Caco-2 (cell line): ENCODE results near the gene ARMC2. TPM values are rescaled to one million over a fixed set of nuclear protein-coding genes. Genes with fewer than 3 reads are reported as not detected.

Experiments used
- BruUV-seq: library from RNA; stranded (reverse); fragments of 400-500 nt; replicated peaks from 2 replicates; lab custom pipeline; 2021; lab: Mats Ljungman, UMichigan
- CTCF ChIA-PET: fragments of 300-600 bp; sonication (Branson Sonifier 250); formaldehyde crosslinking; loops from one replicate; lab custom pipeline; 2022; ENCODE audit warnings: antibody characterized with exemption; lab: Charles Lee
- POLR2A ChIA-PET: fragments of 300-600 bp; sonication (Branson Sonifier 250); formaldehyde crosslinking; loops from one replicate; lab custom pipeline; 2022; ENCODE audit warnings: antibody characterized with exemption; lab: Charles Lee
- DNase-seq, 2 experiments: peaks; one replicate each; pipeline versions ENCODE4 v3.0.0 to v3.0.0-alpha.2; 2020 to 2022
- H3K27me3 ChIP-seq: replicated peaks from 2 replicates; pipeline ENCODE4 v1.6.0; 2011; ENCODE audit warnings: low read length; ENCODE audit not compliant: control insufficient read depth, insufficient read depth
- H3K36me3 ChIP-seq: 2 replicates; pipeline ENCODE4 v1.5.1; 2011; ENCODE audit warnings: low read length; ENCODE audit not compliant: control insufficient read depth, insufficient read depth
- H3K4me1 ChIP-seq: fragments of 250-450 bp; sonication (Bioruptor Pico); 2 replicates; pipeline ENCODE4 v1.5.1; 2020; ENCODE audit warnings: mild to moderate bottlenecking
- H3K4me3 ChIP-seq: 2 replicates; pipeline ENCODE4 v1.5.1; 2011; ENCODE audit warnings: low read depth, mild to moderate bottlenecking, control low read depth, low read length
- H3K9me3 ChIP-seq: fragments of 250-450 bp; sonication (Bioruptor Pico); 2 replicates; pipeline ENCODE4 v1.5.1; 2020; ENCODE audit warnings: mild to moderate bottlenecking, moderate library complexity
- H3K27ac Mint-ChIP-seq: one replicate; pipeline ENCODE4 v1.8.0; 2022; ENCODE audit warnings: mixed read lengths; ENCODE audit not compliant: unreplicated experiment
- H3K27me3 Mint-ChIP-seq: one replicate; pipeline ENCODE4 v1.8.0; 2022; ENCODE audit warnings: mixed read lengths; ENCODE audit not compliant: insufficient read depth, unreplicated experiment
- H3K36me3 Mint-ChIP-seq: one replicate; pipeline ENCODE4 v1.8.0; 2022; ENCODE audit warnings: mild to moderate bottlenecking, mixed read lengths; ENCODE audit not compliant: insufficient read depth, unreplicated experiment
- H3K4me1 Mint-ChIP-seq: one replicate; pipeline ENCODE4 v1.8.0; 2022; ENCODE audit warnings: low read depth, mixed read lengths; ENCODE audit not compliant: unreplicated experiment
- H3K4me3 Mint-ChIP-seq: one replicate; pipeline ENCODE4 v1.8.0; 2022; ENCODE audit warnings: mild to moderate bottlenecking, moderate library complexity, mixed read lengths; ENCODE audit not compliant: unreplicated experiment
- H3K9me3 Mint-ChIP-seq: one replicate; pipeline ENCODE4 v1.8.0; 2022; ENCODE audit warnings: mixed read lengths; ENCODE audit not compliant: unreplicated experiment
- CTCF ChIP-seq, 2 experiments: fragments of 200-600 bp in 1 of 2; IDR thresholded peaks; 1 replicate in 1 of 2; 2 replicates in 1 of 2; pipeline versions ENCODE4 v1.5.1 to v1.8.0; 2011 to 2022; ENCODE audit warnings: antibody characterized with exemption in 1 of 2, control low read depth in 1 of 2, inconsistent platforms in 1 of 2, low read depth in 1 of 2, low read length in 1 of 2, mild to moderate bottlenecking in 1 of 2, moderate library complexity in 1 of 2; ENCODE audit not compliant: insufficient read depth in 1 of 2, severe bottlenecking in 1 of 2, unreplicated experiment in 1 of 2
- intact Hi-C: fragments of 100-400 bp; cut with micrococcal nuclease; formaldehyde crosslinking; loops from one replicate; pipeline ENCODE4 v1.10.0; 2022; ENCODE audit not compliant: unreplicated experiment
- total RNA-seq: library from RNA; stranded (reverse); gene quantifications from 2 replicates; pipeline ENCODE4 v1.2.3, GENCODE V29; 2022

ARMC2 gene
- total RNA-seq, 1 experiment from 2014 or later = 7.8 TPM

GRCh38 chr6:108987156-108987555 lies 138.9 kb downstream of the ARMC2 start:
- TF ChIP-seq CTCF (IDR thresholded peaks at IDR 0.05; ENCODE audit: insufficient read depth in 1 of 2, low read depth in 1 of 2, low read length in 1 of 2, severe bottlenecking in 1 of 2, unreplicated experiment in 1 of 2) = no peak

GRCh38 chr6:108988296-108988695 lies 140.1 kb downstream of the ARMC2 start:
- TF ChIP-seq CTCF (IDR thresholded peaks at IDR 0.05; ENCODE audit: insufficient read depth in 1 of 2, low read depth in 1 of 2, low read length in 1 of 2, severe bottlenecking in 1 of 2, unreplicated experiment in 1 of 2) = no peak
- BruUV-seq = no TSS peak
- Histone ChIP-seq H3K4me1 (peaks cover 31% of the 10 kb centered on the region), H3K9me3 (no peaks in the 10 kb centered on the region), H3K4me3 (no peak overlapping the region), H3K36me3 (peaks cover 2% of the 10 kb centered on the region), H3K27me3 (no peaks in the 10 kb centered on the region)
- Mint-ChIP-seq H3K27me3 (no peaks in the 10 kb centered on the region), H3K36me3 (peaks cover 31% of the 10 kb centered on the region), H3K27ac (peak overlapping the region; percentile 50), H3K9me3 (no peaks in the 10 kb centered on the region), H3K4me1 (peaks cover 33% of the 10 kb centered on the region), H3K4me3 (no peak overlapping the region)
- ChIA-PET CTCF (interaction anchor here (0.8 to 0.9 kb wide), 2 partner anchors 17 to 429 kb away, joined by 3 read pairs; no protein-coding TSS in a partner anchor), POLR2A (no interaction called here)
- DNase-seq = peak in 1 of 2 experiments; percentile 21
- intact Hi-C loops = no loop called here

More at GRCh38 chr6:108987156-108987555, 138.9 kb downstream of the ARMC2 start:
- Histone ChIP-seq H3K36me3 (peaks cover 2% of the 10 kb centered on the region), H3K27me3 (no peaks in the 10 kb centered on the region), H3K4me3 (no peak overlapping the region), H3K4me1 (peaks cover 31% of the 10 kb centered on the region), H3K9me3 (no peaks in the 10 kb centered on the region)
- Mint-ChIP-seq H3K4me1 (peaks cover 33% of the 10 kb centered on the region), H3K36me3 (peaks cover 23% of the 10 kb centered on the region), H3K27me3 (no peaks in the 10 kb centered on the region), H3K4me3 (no peak overlapping the region), H3K27ac (no peak overlapping the region), H3K9me3 (no peaks in the 10 kb centered on the region)
- POLR2A ChIA-PET = no interaction called here
- BruUV-seq = no TSS peak
- CTCF ChIA-PET = no interaction called here
- DNase-seq = no peak
- intact Hi-C loops = no loop called here

- H3K27ac Mint-ChIP-seq = peak overlapping the region; percentile 50
- no peak overlapping the region for H3K4me3 Mint-ChIP-seq
- peaks cover 32% of the 10 kb centered on the region for H3K36me3 Mint-ChIP-seq
- DNase-seq = no peak
- Histone ChIP-seq H3K9me3 (no peaks in the 10 kb centered on the region), H3K27me3 (no peaks in the 10 kb centered on the region), H3K4me3 (no peak overlapping the region), H3K36me3 (peaks cover 2% of the 10 kb centered on the region), H3K4me1 (peaks cover 31% of the 10 kb centered on the region)
- H3K9me3 Mint-ChIP-seq = no peaks in the 10 kb centered on the region
- no peaks in the 10 kb centered on the region for H3K27me3 Mint-ChIP-seq
- no peak for TF ChIP-seq CTCF (IDR thresholded peaks at IDR 0.05; ENCODE audit: insufficient read depth in 1 of 2, low read depth in 1 of 2, low read length in 1 of 2, severe bottlenecking in 1 of 2, unreplicated experiment in 1 of 2)
- ChIA-PET POLR2A (no interaction called here), CTCF (interaction anchor here (0.8 kb wide), 1 partner anchor 18 kb away, joined by 3 read pairs; no protein-coding TSS in a partner anchor)
- intact Hi-C loops = loop anchor here (1.0 kb wide), 2 partner anchors 17 to 84 kb away; no protein-coding TSS in a partner anchor
- BruUV-seq = no TSS peak
- peaks cover 33% of the 10 kb centered on the region for H3K4me1 Mint-ChIP-seq
These were observed 140.5 kb downstream of the ARMC2 start for GRCh38 chr6:108988765-108989164.
